IPS-15b (cell line): ENCODE results near the gene MARCHF9.

Experiments used
- H3K27me3 ChIP-seq: one replicate; pipeline ENCODE4 v1.6.1; 2013; ENCODE audit warnings: low read length; ENCODE audit not compliant: control insufficient read depth, insufficient read depth
- H3K36me3 ChIP-seq: one replicate; pipeline ENCODE4 v1.6.1; 2013; ENCODE audit warnings: low read length; ENCODE audit not compliant: control insufficient read depth, insufficient read depth
- H3K4me1 ChIP-seq: one replicate; pipeline ENCODE4 v1.6.1; 2013; ENCODE audit warnings: mild to moderate bottlenecking, low read length; ENCODE audit not compliant: control insufficient read depth, insufficient read depth
- H3K4me3 ChIP-seq: one replicate; pipeline ENCODE4 v1.5.1; 2013; ENCODE audit warnings: low read depth, low read length
- H3K9ac ChIP-seq: one replicate; pipeline ENCODE4 v1.6.1; 2013; ENCODE audit warnings: low read depth, mild to moderate bottlenecking, low read length
- H3K9me3 ChIP-seq: one replicate; pipeline ENCODE4 v1.6.1; 2013; ENCODE audit warnings: mild to moderate bottlenecking, low read length; ENCODE audit not compliant: control insufficient read depth, insufficient read depth

The MARCHF9 gene

DNA sequence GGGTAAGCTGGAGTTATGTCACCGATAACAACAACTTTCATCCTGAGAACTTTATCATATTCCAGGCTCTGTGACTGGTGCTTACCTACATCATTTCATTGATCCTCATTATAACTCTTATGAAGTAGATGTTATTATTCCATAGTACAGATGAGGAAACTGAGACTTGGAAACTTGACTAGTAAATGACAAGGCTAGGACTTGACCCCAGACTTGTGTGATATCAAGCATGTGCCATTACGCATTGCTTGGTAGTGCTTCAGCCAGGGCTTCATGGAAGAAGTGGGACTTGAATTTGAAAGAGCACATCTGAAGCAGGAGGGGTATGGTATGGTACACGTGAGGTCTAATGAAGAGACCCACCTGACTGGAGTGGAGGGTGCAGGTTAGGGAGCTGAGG, 51.8 kb downstream of the MARCHF9 start:
- H3K27me3 ChIP-seq = no peaks in the 10 kb centered on the region
- H3K4me1 ChIP-seq = no peaks in the 10 kb centered on the region
- H3K36me3 ChIP-seq = no peaks in the 10 kb centered on the region
- no peaks in the 10 kb centered on the region for H3K9me3 ChIP-seq
- H3K4me3 ChIP-seq = no peak overlapping the region
- no peak overlapping the region for H3K9ac ChIP-seq

DNA sequence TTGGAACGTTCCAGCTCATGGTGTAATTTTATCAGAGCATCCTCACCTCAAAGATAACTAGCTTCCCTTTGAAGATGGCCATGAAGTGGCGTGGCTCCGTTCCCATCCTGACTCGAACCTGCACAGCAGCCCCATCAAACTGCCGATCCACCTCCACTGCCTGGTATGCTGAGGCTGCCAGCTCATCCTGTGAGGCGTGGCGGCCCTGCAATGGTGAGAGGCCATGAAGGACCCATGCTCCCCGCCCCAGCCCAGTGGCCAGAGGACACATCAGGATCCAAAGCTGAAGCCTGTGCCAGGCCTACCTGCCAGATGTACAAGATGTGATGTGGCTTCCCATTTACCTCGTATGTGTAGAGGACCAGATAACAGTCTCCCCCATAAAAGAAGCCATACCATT, 52.4 kb downstream of the MARCHF9 start:
- H3K4me1 ChIP-seq = no peaks in the 10 kb centered on the region
- no peak overlapping the region for H3K4me3 ChIP-seq
- no peaks in the 10 kb centered on the region for H3K27me3 ChIP-seq
- no peaks in the 10 kb centered on the region for H3K36me3 ChIP-seq
- no peak overlapping the region for H3K9ac ChIP-seq
- no peaks in the 10 kb centered on the region for H3K9me3 ChIP-seq

DNA sequence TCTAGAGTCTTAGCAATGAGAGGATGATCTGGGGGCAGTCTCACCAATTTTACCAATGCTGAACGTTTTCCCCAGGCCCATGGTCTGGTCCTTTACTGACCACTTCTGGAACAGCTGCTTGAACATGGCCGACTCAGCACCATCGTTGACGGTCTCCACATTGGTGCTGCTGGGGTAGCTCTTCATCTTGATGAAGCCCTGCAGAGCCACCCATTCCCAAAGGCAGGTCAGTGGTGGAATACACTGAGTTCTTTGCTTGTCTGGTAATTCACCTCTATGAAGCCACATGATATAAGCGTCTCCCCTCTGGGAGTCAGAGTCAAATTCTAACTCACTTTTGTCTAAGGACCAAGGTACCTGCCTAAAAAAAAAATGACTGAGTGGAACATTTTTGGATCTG, 53.4 kb downstream of the MARCHF9 start:
- Histone ChIP-seq H3K9me3 (no peaks in the 10 kb centered on the region), H3K4me3 (no peak overlapping the region), H3K4me1 (no peaks in the 10 kb centered on the region), H3K27me3 (no peaks in the 10 kb centered on the region), H3K9ac (no peak overlapping the region), H3K36me3 (no peaks in the 10 kb centered on the region)

DNA sequence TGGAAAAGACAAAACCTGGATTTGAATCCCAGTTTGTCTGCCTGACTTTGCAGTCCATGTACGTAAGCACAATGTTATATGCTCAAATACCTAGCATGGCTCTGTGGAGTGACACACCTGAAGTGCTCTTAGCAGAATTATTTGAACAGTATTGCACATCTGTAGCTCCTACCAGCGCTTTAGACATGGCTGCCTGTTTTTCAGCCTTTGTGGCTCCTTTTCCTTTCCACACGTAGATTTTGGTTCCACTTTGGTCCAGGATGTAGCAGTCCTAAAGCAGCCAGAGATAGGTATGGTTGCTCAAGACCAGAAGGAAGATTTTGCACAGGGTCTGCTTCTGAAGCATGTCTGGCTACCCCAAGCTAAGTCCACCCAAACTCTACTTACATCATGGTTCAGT, 54.5 kb downstream of the MARCHF9 start:
- no peaks in the 10 kb centered on the region for H3K9me3 ChIP-seq
- no peak overlapping the region for H3K9ac ChIP-seq
- no peaks in the 10 kb centered on the region for H3K4me1 ChIP-seq
- no peaks in the 10 kb centered on the region for H3K27me3 ChIP-seq
- no peaks in the 10 kb centered on the region for H3K36me3 ChIP-seq
- no peak overlapping the region for H3K4me3 ChIP-seq
